HepG2 (cell line): ENCODE measurements around the gene NFATC3. TPM values are rescaled to one million over a fixed set of nuclear protein-coding genes. Genes with fewer than 3 reads are reported as not detected.

ENCODE experiments used
- ELF3 ChIP-seq: IDR thresholded peaks from 2 replicates; pipeline ENCODE4 v1.6.1; 2016; ENCODE audit warnings: missing genetic modification reagents, missing compliant biosample characterization
- FLYWCH1 ChIP-seq: sonication (generic); formaldehyde crosslinking; IDR thresholded peaks from 2 replicates; pipeline ENCODE4 v1.8.1; 2023; ENCODE audit warnings: mild to moderate bottlenecking, missing genetic modification reagents
- HES4 ChIP-seq: sonication (generic); formaldehyde crosslinking; IDR thresholded peaks from 2 replicates; pipeline ENCODE4 v1.9.0; 2021; ENCODE audit warnings: mild to moderate bottlenecking, missing genetic modification reagents, borderline replicate concordance
- MEIS1 ChIP-seq: sonication (generic); formaldehyde crosslinking; IDR thresholded peaks from 2 replicates; pipeline ENCODE4 v1.9.0; 2021; ENCODE audit warnings: mild to moderate bottlenecking, missing genetic modification reagents, moderate library complexity, borderline replicate concordance
- MTF2 ChIP-seq: sonication (generic); formaldehyde crosslinking; IDR thresholded peaks from 2 replicates; pipeline ENCODE4 v1.5.0; 2020; ENCODE audit warnings: missing genetic modification reagents, borderline replicate concordance
- SRF ChIP-seq: IDR thresholded peaks from 2 replicates; pipeline ENCODE4 v1.6.1; 2011; ENCODE audit warnings: mild to moderate bottlenecking, low read depth, low read length, moderate library complexity
- ZKSCAN8 ChIP-seq: IDR thresholded peaks from 2 replicates; pipeline ENCODE4 v1.6.1; 2016; ENCODE audit warnings: borderline replicate concordance, missing genetic modification reagents, missing compliant biosample characterization
- ZNF234 ChIP-seq: sonication (generic); formaldehyde crosslinking; conservative IDR thresholded peaks from 2 replicates; pipeline ENCODE4 v1.5.1; 2020; ENCODE audit warnings: mild to moderate bottlenecking, missing genetic modification reagents
- ZNF34 ChIP-seq: sonication (generic); formaldehyde crosslinking; IDR thresholded peaks from 2 replicates; pipeline ENCODE4 v1.4.0; 2020; ENCODE audit warnings: mild to moderate bottlenecking, missing genetic modification reagents, borderline replicate concordance
- ZNF644 ChIP-seq: IDR thresholded peaks from 2 replicates; pipeline ENCODE4 v1.6.1; 2016; ENCODE audit warnings: low read depth
- polyA plus RNA-seq, 8 experiments: library from polyadenylated mRNA; depleted of rRNA in 3 of 8; stranded (reverse) in 7 of 8; unstranded in 1 of 8; fragments of >200 nt; fragmentation: Illumina TruSeq in 4 of 8; extraction: Trizol in 4 of 8; gene quantifications; 2 replicates each; pipeline versions ENCODE4 v1.2.1 to v1.2.3, GENCODE V29; 2011 to 2016; ENCODE audit warnings: low read depth in 4 of 8, missing spikeins in 1 of 8, mixed read lengths in 1 of 8; ENCODE audit not compliant: insufficient read depth in 1 of 8
- total RNA-seq, 5 experiments: library from RNA; depleted of rRNA; stranded (reverse); fragments of >200 nt; fragmentation: Illumina TruSeq; extraction: Trizol; gene quantifications; 2 replicates each; pipeline ENCODE4 v1.2.3, GENCODE V29; 2016; ENCODE audit warnings: low read depth in 1 of 5
- TF ChIP-seq, protein P1 (sequence below): sonication (generic); formaldehyde crosslinking; IDR thresholded peaks from 2 replicates; pipeline ENCODE4 v1.8.0; 2022; ENCODE audit warnings: missing genetic modification reagents, mild to moderate bottlenecking, inconsistent platforms, borderline replicate concordance
- TF ChIP-seq, protein P2 (sequence below): IDR thresholded peaks from 2 replicates; pipeline ENCODE4 v1.6.1; 2016
- TF ChIP-seq, protein P3 (sequence below): sonication (generic); formaldehyde crosslinking; IDR thresholded peaks from 2 replicates; pipeline ENCODE4 v1.5.0; 2020; ENCODE audit warnings: missing genetic modification reagents
- TF ChIP-seq, protein P4 (sequence below): sonication (generic); formaldehyde crosslinking; IDR thresholded peaks from 2 replicates; pipeline ENCODE4 v1.8.0; 2022; ENCODE audit warnings: mild to moderate bottlenecking, missing genetic modification reagents; ENCODE audit not compliant: insufficient replicate concordance
- TF ChIP-seq, protein P5 (sequence below): IDR thresholded peaks from 2 replicates; pipeline ENCODE4 v1.6.1; 2016; ENCODE audit warnings: mild to moderate bottlenecking, missing biosample characterization, missing genetic modification reagents
- TF ChIP-seq, protein P6 (sequence below): sonication (generic); formaldehyde crosslinking; IDR thresholded peaks from 2 replicates; pipeline ENCODE4 v1.4.0; 2020; ENCODE audit warnings: mild to moderate bottlenecking, missing genetic modification reagents

Gene NFATC3
- total and polyA plus RNA-seq, 2 of the 13 experiments (the other 11 are each of a cell fraction or from before 2014, with no cell fraction given) = 52.6 to 62.7 TPM

DNA sequence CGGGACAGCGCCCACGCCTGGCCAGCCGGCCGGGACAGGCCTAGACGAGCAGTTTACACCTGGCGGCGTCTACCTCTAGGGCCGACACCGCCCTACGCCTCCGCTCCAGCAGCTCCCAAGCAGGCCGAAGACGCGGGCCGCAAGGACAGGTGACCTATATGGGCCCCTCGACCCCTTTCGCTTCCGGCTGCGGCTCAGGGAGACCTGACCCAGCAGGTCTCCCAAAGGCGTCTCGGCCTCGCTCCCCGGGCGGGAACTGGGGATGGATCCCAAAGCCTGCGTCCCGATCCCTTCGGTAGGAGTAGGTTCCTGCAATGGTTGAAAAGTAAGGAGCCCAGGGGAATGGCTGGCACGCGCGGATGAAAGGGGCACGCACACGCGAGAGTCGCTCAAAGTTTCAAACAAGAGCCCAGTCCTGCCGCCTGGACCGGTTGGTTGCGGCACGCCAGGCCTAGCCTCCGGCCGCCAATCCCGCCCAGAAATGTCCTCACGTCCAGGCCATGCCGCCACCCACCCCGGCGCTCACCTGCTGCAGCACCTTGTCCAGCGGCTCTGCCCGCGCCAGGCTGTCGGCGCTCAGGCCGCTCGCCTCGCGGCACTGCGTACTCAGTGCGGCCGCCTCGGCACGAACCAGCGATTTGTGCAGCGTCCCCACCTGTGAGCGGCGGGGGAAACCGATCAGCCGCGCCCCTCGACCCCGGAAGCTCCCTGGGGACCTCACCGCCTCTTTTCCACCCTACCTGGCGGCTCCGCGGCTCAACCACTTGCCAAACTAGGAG lies 150.1 kb downstream of the NFATC3 start (continued):
- TF ChIP-seq FLYWCH1 (no peak), ZKSCAN8 (CRISPR knock-in tag) (0 out of 2 replicates have a peak, but pooled peaks have one; percentile 0), SRF (no peak), MTF2 (peak; percentile 91), MEIS1 (CRISPR knock-in tag) (peak; percentile 0; the same call in 1 of the 2 replicates), ZNF644 (no peak), HES4 (CRISPR knock-in tag) (peak; percentile 73; the same call in 1 of the 2 replicates), ELF3 (CRISPR knock-in tag) (no peak; the same call in 1 of the 2 replicates), ZNF234 (0 out of 2 replicates have a peak, but pooled peaks have one; percentile 74), ZNF34 (CRISPR knock-in tag) (peak; percentile 22; the same call in 1 of the 2 replicates)
- TF ChIP-seq, protein P1, sequence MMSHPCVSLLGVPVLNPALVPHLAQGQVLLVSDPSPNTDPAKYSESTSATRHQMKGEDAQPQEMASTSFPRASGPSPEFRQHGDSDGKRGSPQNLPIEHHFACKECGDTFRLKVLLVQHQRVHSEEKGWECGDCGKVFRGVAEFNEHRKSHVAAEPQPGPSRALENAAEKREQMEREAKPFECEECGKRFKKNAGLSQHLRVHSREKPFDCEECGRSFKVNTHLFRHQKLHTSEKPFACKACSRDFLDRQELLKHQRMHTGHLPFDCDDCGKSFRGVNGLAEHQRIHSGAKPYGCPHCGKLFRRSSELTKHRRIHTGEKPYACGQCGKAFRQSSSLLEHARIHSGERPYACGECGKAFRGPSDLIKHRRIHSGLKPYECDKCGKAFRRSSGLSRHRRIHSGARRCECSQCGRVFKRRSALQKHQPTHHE (CRISPR knock-in tag) = peak; percentile 69; the same call in 1 of the 2 replicates
- TF ChIP-seq, protein P2, sequence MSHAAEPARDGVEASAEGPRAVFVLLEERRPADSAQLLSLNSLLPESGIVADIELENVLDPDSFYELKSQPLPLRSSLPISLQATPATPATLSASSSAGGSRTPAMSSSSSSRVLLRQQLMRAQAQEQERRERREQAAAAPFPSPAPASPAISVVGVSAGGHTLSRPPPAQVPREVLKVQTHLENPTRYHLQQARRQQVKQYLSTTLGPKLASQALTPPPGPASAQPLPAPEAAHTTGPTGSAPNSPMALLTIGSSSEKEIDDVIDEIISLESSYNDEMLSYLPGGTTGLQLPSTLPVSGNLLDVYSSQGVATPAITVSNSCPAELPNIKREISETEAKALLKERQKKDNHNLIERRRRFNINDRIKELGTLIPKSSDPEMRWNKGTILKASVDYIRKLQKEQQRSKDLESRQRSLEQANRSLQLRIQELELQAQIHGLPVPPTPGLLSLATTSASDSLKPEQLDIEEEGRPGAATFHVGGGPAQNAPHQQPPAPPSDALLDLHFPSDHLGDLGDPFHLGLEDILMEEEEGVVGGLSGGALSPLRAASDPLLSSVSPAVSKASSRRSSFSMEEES (CRISPR knock-in tag) = 0 out of 2 replicates have a peak, but pooled peaks have one; percentile 7
- TF ChIP-seq, protein P3, sequence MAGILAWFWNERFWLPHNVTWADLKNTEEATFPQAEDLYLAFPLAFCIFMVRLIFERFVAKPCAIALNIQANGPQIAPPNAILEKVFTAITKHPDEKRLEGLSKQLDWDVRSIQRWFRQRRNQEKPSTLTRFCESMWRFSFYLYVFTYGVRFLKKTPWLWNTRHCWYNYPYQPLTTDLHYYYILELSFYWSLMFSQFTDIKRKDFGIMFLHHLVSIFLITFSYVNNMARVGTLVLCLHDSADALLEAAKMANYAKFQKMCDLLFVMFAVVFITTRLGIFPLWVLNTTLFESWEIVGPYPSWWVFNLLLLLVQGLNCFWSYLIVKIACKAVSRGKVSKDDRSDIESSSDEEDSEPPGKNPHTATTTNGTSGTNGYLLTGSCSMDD (CRISPR knock-in tag) = 0 out of 2 replicates have a peak, but pooled peaks have one; percentile 8
- TF ChIP-seq, protein P4, sequence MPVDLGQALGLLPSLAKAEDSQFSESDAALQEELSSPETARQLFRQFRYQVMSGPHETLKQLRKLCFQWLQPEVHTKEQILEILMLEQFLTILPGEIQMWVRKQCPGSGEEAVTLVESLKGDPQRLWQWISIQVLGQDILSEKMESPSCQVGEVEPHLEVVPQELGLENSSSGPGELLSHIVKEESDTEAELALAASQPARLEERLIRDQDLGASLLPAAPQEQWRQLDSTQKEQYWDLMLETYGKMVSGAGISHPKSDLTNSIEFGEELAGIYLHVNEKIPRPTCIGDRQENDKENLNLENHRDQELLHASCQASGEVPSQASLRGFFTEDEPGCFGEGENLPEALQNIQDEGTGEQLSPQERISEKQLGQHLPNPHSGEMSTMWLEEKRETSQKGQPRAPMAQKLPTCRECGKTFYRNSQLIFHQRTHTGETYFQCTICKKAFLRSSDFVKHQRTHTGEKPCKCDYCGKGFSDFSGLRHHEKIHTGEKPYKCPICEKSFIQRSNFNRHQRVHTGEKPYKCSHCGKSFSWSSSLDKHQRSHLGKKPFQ (CRISPR knock-in tag) = peak; percentile 11
- TF ChIP-seq, protein P5, sequence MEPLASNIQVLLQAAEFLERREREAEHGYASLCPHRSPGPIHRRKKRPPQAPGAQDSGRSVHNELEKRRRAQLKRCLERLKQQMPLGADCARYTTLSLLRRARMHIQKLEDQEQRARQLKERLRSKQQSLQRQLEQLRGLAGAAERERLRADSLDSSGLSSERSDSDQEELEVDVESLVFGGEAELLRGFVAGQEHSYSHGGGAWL (CRISPR knock-in tag) = 0 out of 2 replicates have a peak, but pooled peaks have one; percentile 9
- TF ChIP-seq, protein P6, sequence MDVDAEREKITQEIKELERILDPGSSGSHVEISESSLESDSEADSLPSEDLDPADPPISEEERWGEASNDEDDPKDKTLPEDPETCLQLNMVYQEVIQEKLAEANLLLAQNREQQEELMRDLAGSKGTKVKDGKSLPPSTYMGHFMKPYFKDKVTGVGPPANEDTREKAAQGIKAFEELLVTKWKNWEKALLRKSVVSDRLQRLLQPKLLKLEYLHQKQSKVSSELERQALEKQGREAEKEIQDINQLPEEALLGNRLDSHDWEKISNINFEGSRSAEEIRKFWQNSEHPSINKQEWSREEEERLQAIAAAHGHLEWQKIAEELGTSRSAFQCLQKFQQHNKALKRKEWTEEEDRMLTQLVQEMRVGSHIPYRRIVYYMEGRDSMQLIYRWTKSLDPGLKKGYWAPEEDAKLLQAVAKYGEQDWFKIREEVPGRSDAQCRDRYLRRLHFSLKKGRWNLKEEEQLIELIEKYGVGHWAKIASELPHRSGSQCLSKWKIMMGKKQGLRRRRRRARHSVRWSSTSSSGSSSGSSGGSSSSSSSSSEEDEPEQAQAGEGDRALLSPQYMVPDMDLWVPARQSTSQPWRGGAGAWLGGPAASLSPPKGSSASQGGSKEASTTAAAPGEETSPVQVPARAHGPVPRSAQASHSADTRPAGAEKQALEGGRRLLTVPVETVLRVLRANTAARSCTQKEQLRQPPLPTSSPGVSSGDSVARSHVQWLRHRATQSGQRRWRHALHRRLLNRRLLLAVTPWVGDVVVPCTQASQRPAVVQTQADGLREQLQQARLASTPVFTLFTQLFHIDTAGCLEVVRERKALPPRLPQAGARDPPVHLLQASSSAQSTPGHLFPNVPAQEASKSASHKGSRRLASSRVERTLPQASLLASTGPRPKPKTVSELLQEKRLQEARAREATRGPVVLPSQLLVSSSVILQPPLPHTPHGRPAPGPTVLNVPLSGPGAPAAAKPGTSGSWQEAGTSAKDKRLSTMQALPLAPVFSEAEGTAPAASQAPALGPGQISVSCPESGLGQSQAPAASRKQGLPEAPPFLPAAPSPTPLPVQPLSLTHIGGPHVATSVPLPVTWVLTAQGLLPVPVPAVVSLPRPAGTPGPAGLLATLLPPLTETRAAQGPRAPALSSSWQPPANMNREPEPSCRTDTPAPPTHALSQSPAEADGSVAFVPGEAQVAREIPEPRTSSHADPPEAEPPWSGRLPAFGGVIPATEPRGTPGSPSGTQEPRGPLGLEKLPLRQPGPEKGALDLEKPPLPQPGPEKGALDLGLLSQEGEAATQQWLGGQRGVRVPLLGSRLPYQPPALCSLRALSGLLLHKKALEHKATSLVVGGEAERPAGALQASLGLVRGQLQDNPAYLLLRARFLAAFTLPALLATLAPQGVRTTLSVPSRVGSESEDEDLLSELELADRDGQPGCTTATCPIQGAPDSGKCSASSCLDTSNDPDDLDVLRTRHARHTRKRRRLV (CRISPR knock-in tag) = peak; percentile 69; the same call in 1 of the 2 replicates
